Mesenteric fat pad (tissue), 1 donor: Measurements from ENCODE around the gene PVR. TPM values are rescaled to one million over a fixed set of nuclear protein-coding genes. Genes with fewer than 3 reads are reported as not detected.
"Not testable (repeated sequence)": the region's sequence is repeated elsewhere in the genome, so short reads cannot be mapped to it uniquely, and the experiment has no call there.

Source experiments
- DNase-seq: peaks from one replicate; pipeline ENCODE4 v3.0.0-alpha.2; 2020; ENCODE audit warnings: low spot score
- total RNA-seq: library from RNA; stranded (reverse); fragmentation: NEBNext Ultra II Directional; extraction: Animal tissue kit (Norgen Biotek cat#: 25700); gene quantifications from one replicate; pipeline ENCODE4 v1.2.1, GENCODE V29; 2021
- donor health status: DM: yes; HTN: yes; CAD: no.

The PVR gene
- total RNA-seq, 1 donor from 2014 or later: 30.3 TPM

DNA sequence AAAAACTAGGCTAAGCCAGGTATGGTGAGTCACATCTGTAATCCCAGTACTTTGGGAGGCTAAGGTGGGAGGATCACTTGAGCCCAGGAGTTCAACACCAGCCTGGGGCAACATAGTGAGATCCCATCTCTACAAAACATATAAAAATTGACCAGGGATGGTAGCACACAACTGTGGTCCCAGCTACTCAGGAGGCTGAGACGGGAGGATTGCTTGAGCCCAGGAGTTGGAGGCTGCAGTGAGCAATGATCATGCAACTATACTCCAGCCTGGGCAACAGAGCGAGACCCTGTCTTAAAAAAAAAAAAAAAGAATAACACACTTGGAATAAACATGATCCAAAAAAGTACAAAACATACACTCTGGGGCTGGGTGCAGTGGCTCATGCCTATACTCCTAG lies 26.3 kb downstream of the PVR start:
- DNase-seq: not testable (repeated sequence)

DNA sequence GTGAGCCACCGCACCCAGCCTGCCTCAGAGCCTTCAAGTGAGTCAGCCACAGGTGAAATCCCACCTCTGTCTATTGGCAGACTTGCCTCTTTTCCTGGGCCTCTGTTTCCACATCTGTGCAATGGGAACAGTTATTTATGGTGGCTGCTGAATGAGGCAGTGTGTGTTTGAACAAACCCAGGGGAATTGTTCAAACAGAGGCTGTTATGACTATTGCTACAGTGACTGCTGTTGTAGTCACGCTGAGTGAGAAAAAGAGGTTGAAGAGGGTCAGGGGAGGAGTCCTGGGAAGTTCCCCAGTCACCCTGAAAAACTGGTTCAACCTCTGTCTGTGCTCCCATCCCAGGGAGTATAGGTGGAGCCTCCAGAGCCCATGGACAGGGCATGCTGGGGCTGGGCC lies 27.7 kb downstream of the PVR start, which contains the start of gene CEACAM19:
CEACAM19 (plus strand) TSS at position 83 of the 400 bp plus-strand sequence. CDS start 450 bp downstream, outside the sequence.
- no peak for DNase-seq

DNA sequence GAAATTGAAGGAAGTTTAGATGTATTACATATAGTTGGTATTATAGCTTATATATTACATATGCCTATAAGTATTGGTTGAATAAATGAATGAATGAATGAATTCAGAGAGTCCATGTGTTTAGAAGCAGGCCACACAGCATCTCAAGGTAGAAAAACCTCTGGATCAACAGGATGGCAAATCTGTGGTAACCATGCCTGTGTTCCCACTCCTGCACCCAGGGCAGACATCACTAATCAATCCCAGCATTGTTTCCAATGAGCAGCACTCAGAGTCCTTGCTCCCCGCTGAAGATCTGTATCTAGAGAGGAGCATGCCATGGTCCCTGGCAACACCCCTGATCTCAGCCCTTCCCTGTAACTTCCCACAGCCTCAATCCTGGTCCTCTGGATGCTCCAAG lies 28.5 kb downstream of the PVR start:
- DNase-seq: no peak

- DNase-seq: no peak
These were observed 29.8 kb downstream of the PVR start for GRCh38 chr19:44673510-44673909.

GRCh38 chr19:44675521-44675920 lies 31.8 kb downstream of the PVR start:
- no peak for DNase-seq

DNA sequence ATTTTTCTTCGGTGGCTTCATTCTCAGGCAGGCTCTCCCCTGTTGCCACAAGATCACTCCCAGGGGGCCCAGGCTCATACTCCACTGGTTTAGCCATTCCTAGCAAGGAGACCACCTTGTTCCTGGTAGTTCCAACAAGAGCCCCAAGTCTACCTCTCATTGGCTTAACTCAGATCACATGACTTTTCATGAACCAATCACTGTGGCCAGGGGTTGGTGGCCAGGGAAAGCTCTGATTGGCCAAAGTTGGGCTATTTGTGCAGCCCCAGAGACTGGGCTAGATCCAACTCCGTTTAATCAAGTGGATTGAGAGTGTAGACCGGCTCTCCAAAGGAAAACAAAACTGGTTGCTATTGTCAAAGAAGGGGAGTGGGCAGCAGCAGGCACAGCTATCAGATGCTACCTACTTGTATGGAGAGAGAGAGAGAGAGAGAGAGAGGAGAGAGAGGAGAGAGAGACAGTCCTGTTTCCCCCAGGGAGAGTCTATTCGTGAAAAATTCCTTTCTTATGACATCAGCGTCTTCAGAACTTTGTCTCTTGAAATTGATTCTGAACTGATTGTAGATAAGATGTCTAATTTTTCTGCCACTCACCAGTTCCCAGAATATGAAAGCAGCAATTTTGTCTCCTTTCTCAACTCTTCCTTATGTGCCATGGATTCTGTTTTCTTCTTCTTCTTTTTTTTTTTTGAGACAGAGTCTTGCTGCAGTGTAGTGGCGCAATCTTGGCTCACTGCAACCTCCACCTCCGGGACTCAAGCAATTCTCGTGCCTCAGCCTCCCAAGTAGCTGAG lies 33.5 kb downstream of the PVR start:
- no peak for DNase-seq

DNA sequence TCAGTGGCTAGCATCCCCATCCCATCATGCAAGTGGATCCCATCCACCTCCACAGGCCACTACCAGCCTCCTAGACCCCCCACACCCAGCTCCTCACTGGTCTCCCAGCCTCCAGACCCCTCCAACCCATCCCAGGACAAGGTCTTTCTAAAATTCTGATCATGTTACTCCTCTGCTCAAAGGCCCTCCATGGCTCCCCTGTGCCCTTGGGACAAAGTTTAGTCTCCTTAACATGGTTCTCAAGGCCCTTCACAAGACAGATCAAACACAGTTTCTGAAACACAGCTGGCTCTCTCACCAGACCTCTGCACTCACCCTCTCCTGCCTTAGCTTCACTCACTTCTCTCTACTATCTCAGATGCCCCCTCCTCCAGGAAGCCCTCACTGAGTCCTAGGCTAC lies 36.8 kb downstream of the PVR start:
- DNase-seq: no peak

DNA sequence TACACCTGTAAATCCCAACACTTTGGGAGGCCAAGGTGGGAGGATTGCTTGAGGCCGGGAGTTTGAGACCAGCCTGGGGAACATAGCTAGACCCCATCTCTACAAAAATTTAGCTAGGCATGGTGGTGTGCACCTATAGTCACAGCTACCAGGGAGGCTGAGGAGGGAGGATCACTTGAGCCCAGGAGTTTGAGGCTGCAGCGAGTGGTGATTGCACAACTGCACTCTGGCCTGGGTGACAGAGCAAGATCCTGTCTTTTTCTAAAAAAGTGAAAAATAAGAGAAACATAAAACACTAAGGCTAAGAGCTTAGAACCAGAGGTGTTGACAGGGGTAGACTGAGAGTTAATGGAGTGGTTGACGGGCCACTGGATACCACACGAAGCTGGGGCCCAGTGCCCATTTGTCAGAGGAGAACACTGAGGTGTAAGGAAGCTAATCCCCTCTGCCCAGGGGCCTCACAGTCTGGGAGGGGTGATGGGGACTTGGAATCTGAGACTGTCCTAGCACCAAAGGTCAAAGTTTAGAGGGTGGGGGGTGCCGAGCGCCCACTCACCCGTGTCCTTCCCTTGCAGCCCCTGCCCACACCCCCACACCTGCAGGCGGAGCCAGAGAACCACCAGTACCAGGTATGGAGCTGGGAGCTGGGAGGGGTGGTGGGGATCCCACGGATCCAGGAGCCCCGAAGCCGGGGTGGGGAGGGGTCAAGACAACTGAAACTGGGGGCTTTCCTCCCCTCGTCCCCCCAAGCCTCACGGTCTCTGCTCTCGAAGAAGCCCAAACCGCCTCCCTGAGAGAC lies 38.5 kb downstream of the PVR start:
- DNase-seq: no peak

DNA sequence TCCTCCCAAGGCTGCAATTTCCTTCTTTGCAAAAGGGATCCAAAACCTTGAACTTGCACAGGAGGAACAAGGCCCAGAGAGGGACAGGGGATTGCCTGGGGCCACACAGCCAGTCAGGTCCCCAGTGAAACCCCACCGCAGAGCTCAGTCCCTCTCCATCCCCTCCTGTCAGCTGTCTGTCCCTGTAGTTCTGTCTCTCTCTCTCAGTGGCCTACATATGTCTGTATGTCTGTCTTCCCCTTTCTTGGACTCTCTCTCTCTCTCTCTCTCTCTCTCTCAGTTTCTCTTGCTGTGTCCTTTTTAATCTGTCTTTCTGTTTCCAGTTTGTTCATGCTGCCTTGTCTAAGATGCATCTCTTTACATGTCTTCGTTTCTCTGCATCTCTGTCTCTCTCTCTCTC lies 39.1 kb downstream of the PVR start:
- no peak for DNase-seq

DNA sequence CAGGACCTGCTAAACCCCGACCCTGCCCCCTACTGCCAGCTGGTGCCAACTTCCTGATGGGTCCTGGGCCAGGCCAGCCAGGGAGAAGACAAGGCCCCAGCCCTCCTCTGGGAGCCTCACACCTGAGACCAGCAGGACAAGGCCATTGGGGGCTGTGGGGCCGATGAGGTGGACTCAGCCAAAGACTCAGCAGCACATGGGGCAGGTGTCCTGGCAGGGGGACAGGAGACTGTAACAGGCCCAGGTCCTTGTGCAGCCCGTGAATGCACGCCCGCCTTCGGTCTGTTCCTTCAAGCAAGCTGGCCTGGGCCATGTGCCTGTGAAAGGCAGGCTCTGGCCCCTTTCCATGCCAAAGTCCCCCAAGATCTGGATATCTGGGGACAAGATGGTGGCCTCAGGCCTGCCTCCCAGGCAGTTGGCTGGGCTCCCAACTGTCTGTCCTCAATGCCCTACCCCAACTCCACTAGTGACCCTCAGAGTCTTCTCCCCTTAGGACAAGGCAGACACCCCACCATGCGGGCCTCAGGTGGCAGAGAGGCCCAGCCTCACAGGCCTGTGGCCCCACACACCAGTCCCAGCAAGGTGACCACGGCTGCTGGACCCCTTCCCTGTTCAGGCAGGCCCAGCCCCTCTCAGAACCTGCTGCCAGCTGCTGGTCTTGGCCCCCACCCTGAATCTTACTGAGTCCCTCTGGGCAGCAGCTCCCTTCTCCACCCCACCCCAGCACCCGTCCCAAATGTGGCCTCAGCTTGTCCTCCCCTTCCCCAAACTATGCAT lies 39.9 kb downstream of the PVR start:
- no peak for DNase-seq

GRCh38 chr19:44684396-44684795 lies 40.7 kb downstream of the PVR start:
- not testable (repeated sequence) for DNase-seq

DNA sequence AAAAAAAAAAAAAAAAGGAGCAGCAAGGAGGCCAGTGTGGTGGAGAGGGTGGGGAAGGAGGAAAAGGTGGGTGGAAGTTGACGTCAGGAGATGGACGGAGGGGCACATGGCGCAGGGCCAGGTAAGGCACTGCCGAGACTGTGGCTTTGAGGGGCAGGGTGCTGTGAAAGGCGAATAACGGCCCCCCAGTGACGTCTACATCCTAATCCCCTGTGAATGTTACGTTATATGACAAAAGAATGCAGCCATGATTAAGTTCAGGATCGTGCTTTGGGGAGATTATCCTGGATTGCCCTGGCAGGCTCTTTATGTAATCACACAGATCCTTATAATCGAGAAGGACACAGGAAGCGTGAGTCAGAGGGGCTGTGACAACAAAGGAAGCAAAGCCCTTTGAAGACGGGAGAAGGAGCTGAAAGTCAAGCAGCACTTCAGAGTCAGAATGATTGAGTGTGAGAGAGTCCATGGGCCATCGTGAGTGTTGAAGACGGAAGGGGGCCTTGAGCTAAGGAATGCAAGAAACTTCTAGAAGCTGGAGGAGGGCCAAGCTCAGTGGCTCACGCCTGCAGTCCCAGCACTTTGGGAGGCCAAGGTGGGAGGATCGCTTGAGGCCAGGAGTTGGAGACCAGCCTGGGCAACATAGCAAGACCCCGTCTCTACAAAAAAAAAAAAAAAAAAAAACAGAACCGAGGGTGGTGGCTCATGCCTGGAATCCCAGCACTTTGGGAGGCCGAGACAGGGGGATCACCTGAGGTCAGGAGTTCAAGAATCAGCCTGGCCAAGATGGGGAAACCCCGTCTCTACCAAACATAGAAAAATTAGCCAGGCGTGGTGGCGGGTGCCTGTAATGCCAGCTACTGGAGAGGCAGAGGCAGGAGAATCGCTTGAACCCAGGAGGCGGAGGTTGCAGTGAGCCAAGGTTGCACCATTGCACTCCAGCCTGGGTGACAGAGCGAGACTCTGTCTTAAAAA lies 41.5 kb downstream of the PVR start:
- no peak for DNase-seq

GRCh38 chr19:44685877-44686276 lies 42.2 kb downstream of the PVR start:
- no peak for DNase-seq

- DNase-seq: no peak
These were observed 43.2 kb downstream of the PVR start for GRCh38 chr19:44686896-44687295.

GRCh38 chr19:44687888-44688287 lies 44.2 kb downstream of the PVR start:
- DNase-seq: no peak

GRCh38 chr19:44689290-44690130 lies 45.8 kb downstream of the PVR start:
- no peak for DNase-seq

DNA sequence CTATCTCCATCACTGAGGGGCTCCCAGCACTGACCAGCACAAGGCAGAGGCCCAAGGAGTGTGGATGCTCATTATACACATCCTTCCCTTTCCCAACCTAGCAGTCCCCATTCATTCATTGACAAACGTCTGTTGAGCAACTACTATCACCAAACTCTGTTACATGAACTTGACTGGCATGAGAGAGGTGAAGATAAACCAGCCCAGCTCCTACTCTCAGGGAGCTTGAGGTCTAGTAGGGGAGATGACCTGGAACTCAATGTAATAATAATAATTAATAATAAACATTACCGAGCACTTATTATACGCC lies 46.4 kb downstream of the PVR start:
- no peak for DNase-seq

GRCh38 chr19:44692379-44692721 lies 48.6 kb downstream of the PVR start:
- no peak for DNase-seq

DNA sequence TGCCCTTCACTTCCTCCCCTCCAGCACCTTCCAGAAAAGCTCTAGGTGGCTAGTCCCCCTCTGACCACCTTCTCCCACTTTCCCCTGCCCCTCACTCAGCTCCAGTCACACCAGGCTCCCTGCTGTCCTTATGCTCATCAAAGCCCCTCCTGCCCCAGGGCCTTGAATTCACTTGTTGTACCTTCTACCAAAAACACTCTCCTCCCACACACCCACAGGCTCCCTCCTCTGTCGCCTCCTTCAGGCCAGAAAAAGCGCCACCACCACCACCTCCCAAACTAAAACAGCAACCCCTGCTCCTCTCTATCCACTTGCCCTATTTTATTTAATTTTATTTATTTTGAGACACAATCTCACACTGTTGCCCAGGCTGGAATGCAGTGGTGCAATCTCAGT lies 50.5 kb downstream of the PVR start:
- no peak for DNase-seq
